HS-27A (cell line): ENCODE data around the gene ELMO1.

Experiments used
- DNase-seq: peaks from one replicate; pipeline ENCODE4 v3.0.0-alpha.2; 2012; ENCODE audit warnings: low read depth, missing footprints

The ELMO1 gene

GRCh38 chr7:37128327-37129034 is 320.2 kb downstream of the ELMO1 start:
- DNase-seq = no peak

DNA sequence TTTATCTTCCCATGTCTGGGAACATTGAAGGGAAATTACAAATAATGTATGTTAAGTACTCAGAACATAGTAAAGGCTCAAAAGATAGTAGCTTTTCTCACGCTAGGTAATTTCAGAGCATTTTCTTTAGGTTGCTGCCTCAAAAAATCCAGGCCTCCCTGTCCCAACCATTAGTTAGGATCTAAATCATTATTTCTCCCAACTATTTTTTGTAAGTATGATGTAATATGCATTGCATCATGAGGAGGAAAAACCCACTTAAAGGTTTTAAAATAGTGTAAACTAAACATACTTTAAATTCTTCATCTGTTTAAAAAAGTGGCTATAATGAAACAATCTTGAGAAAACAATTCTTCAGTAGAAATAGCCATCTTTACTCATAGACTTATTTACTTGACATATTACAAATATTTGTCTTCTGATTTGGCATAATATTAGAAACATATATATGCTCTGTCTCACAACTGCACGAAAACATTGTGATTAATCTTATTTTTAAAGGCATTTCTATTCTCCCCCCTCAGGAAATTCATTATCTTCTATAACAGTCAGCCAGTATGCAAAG is 329.3 kb downstream of the ELMO1 start:
- DNase-seq = no peak

- no peak for DNase-seq
These were observed 330.7 kb downstream of the ELMO1 start for GRCh38 chr7:37118004-37118403.

DNA sequence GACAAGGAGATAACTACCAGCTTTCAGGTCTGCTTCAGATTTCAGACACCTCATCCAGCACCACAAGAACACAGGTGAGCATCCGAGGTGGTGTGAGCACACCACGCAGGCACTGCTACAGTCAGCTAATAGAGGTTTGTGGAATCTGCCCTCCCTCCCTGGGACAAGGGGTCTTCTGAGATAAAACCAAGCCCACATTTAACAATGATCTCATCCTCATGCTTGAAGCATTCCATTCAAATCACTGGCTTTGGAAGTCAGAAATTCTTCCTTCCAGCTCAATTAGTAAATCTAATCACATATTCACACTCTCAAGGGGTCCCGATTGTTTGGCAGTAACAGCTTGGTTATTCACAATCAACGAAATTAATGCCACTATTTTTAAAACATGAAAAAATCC is 331.4 kb downstream of the ELMO1 start:
- DNase-seq = no peak

DNA sequence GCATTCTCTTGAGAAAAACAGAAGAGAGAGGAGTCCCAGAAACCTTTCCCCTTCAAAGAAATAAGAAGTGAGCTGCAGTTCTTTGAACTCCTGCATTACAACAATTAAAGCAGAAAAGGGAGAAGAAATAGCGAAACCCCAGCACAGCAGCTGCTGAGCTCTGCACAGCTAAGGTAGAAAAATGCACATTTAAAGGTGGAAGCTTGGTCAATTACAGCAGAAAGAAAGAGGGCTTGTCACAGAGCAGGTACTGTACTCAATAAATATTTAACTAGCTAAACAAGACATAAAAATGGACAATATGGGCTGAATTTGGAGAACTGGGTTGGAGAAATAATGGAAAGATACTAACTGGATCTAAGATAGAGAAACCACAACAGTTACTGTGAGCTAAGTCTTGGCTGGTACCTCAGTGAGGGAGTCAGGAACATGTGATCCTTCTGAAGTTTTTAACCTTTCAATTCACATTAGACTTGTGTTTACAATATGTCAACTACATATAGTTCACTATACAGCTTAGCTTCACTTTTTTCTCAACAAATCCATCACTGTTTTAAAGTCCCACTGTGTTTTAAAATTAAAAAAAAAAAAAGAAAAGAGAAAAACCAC is 332.5 kb downstream of the ELMO1 start:
- DNase-seq = no peak

DNA sequence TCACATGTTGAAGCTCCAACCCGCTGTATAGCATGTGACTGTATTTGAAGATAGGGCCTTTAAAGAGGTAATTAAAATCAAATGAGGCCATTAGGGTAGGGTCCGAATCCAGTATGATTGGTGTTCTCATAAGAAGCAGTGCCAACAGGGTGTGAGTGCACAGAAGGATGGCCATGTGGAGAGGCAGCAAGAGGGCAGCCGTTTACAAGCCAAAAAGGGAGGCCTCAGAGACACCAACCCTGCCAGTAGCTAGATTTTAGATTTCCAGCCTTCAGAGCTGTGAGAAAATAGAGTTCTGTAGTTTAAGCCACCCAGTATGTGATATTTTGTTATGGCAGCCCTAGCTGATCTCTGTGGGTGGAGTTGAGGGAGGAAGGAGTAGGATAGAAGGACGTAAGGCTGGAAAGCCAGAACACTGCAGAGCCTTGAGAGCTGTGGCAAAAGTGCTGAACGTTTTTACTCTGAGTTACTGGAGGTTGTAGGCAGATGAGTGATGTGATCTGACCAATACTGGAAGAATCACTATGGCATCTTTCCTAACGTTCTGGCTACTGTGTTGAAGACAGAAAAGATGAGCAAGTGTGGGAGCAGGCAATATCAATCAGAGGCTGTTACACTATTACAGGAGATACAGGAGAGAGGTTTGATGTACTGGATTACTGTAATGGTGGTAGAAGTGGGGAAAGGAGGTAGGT is 334.9 kb downstream of the ELMO1 start:
- no peak for DNase-seq

DNA sequence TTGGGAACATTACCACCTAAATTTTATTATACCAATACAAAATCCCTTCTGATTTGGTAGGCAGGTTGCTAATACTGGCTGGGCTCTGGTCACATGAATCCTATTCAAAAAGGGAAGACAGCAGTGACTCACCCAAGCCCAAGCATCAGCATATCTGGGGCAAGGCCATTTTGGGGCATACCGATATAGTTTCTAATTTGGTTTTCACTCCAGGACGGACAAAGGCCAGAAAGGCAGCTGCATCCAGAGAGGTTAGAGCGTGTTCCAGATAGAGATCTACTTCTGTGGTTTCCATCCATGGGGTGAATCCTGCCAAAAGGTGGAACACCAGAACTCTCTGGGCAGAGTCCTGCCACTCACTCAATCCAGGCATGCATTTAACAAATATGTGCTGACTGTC is 335.8 kb downstream of the ELMO1 start:
- DNase-seq = no peak

- no peak for DNase-seq
These were observed 336.4 kb downstream of the ELMO1 start for GRCh38 chr7:37112218-37112617.

GRCh38 chr7:37111459-37111858 is 337.2 kb downstream of the ELMO1 start:
- DNase-seq = no peak

- DNase-seq = no peak
These were observed 337.8 kb downstream of the ELMO1 start for GRCh38 chr7:37110660-37111424.

GRCh38 chr7:37109843-37110242 is 338.8 kb downstream of the ELMO1 start:
- DNase-seq = no peak

GRCh38 chr7:37109016-37109683 is 339.5 kb downstream of the ELMO1 start:
- DNase-seq = no peak

- DNase-seq = no peak
These were observed 340.0 kb downstream of the ELMO1 start for GRCh38 chr7:37108615-37109014.

DNA sequence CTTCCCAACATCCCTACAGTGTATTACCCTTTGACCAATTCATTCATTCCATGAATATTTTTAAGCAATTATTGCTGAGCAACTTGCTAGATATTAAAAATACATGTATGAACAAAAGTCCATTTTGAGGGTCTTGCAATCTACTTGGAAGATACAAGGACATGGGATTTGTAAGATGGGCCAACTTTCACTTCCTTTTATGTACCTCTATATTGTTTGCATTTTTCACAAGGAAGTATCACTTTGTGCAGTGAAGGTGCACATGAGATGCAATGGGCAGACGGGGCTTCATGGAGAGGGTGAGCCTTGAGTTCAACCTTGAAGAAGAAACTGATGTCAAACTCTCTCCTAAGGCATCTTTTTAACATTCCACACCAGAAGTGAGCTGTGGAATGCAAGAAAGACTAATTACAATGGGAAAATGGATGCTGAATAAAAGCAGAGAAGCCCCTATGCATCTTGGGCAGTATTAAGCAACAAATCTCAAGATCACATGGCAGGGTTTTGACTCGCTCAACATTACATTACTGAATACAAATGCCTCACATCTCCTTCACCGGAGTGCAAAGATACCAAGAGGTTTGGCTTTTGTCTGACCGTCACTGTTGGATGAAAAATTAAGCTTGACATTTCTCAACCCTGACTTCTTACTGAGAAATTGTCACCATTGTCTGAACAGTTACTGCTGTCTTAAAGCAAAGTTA is 341.5 kb downstream of the ELMO1 start:
- no peak for DNase-seq

GRCh38 chr7:37105762-37106161 is 342.9 kb downstream of the ELMO1 start:
- no peak for DNase-seq

DNA sequence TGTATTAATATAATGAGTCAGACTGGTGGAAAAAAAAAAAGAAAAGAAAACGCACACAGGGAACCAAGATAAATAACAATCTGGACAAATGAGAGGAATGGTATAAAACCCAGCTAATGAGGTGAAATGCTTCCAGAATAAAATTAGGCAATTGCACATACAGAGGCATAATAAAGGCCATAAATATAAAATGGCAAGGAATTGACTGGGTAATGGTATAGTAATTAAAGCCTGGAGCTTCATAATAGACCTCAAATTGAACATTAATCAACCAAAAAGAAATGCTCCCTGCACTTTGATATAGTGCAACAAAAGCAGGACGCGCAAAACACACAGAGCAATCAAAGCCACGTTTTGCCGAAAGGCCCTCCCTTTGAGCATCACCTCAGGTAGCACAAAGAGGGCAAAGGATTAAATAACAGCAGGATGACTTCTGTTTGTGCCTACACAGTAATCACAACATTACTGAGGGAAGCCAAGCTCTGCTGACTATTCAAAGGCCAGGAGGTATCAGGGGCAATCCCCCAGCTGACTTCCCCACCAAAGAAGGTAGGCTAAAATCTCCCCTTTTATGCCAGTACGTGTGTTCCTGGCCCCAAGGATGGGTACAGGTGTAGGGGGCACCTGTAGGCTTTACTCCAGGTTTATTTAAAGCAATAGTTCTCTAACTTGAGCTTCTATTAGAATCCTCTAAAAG is 343.7 kb downstream of the ELMO1 start:
- no peak for DNase-seq

DNA sequence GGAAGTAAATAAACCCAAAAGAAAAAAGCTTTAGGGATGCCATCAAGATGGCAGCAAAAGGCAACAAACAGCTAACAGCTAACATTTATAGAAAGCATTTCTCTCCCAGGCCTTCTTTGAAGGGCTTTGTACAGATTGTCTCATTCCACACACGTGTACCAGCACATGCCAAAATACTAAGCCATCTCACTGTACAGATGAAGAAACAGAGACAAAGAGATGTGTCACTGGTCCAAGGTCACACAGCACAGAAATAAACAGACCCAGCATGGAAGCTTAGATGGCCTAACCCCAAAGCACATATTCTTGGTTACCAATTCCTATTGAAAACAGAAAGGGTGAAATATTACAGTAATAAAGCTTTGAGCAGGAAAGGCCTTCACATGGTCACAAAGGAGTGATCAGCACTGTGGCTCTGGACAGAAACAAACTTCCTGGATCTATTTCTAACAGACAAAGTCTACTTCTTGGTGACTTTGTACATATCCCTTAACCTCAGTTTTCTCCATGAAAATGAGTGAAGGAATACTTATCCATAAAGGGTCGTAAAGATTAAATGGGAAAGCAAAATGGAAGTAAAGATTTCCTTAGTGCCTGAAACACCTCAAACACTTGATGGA is 346.0 kb downstream of the ELMO1 start:
- DNase-seq = no peak

DNA sequence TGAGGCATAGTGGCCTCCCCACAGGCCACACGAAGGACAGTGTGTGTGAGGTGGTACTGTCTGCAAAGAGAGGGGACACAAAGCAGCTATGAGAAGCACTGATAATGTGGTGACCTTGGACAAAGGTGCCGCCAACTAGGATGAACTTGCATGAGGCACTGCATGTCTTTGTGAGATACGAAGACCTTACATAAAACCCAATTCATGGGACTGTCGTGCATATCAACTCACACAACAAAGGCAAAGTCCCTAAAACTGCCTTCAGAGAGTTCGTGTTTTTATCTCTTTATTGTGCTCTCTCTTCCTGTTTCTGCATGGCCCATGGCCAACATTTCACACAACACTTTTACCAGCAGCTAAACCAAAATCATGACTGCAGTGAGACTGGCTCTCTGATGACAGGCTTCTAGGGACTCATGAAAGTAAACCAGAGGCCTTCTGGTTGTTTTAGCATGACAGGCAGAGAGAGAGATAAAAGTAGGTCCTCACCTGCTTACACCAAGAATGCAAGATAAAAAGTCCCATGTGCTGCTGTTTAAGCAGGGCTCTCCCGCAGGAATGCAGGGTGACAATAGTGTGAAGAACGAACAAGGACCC is 347.8 kb downstream of the ELMO1 start:
- no peak for DNase-seq

DNA sequence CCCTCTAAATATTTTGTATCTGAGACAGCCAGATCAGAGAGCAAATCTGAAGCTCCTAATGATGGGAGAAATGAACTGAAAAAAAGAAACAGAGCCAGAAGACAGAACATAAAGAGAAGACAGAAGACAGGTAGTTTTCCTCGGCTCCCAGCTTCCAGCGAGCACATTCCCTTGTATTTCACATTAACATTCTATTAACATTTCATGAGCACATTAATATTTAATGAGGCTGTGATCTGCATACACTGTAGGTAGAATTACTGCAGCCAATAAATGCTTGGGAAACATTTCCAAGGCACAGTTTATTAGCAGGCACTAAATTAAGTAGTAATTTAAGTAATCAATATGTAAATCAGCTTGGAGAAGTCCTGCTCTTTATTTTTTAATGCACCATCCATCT is 349.9 kb downstream of the ELMO1 start:
- DNase-seq = no peak

DNA sequence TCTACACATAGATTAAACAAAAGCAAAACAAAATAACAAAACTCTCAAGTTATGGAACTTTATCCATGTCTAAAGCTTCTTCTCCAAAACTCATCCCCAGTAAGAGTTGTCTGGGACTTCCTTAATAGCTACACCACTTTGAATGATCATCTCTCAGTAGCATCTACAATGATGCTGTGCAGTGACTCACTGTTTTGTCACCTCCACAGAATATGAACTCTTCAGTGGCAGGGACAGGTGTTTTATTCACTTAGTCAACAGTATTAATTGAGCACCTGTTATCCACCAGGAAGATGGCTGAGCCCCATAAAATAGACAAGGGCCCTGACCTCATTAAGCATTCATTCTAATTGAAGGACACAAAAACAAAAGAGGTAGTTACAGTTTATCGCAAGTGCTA is 350.7 kb downstream of the ELMO1 start:
- DNase-seq = no peak
